GM18520 (cell line): ENCODE measurements around the gene PCDHA1.

Source experiments
- ATAC-seq: cut with Tn5 transposase; IDR thresholded peaks from one replicate; pipeline ENCODE4 v1.9.1; 2021; ENCODE audit not compliant: unreplicated experiment

The PCDHA1 gene

DNA sequence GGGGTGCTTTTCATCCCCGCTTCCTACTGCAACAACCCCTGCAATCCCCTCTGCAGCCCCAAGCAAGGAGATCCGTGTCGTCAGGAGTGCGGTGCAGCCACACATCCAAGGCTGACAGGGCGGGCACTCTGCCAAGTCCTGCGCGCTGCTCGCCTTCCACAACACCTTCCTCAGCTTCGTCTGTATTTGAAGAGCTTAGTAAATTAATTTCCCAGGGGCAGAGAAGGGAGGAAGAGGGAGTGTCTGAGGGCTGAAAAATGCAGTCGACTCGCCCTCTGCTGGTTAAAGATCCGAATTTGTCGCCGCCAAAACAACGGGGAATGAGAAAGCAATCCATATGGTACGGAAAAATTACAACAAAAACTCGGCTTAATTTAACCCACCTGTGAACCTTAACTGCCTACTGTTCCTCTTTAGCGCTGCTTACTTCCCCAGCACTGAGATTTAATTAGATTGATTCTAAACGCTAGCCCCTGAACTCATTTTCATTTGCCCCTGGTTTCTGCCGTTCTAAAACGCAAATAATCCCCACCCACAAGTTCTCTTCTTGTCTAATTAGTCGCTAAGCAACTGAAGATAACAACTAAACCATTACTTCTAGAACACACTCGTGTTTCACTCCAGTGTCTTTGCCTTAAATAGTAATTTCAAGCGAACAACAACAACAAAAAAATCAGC, 254.3 kb downstream of the PCDHA1 start:
- ATAC-seq: no peak

DNA sequence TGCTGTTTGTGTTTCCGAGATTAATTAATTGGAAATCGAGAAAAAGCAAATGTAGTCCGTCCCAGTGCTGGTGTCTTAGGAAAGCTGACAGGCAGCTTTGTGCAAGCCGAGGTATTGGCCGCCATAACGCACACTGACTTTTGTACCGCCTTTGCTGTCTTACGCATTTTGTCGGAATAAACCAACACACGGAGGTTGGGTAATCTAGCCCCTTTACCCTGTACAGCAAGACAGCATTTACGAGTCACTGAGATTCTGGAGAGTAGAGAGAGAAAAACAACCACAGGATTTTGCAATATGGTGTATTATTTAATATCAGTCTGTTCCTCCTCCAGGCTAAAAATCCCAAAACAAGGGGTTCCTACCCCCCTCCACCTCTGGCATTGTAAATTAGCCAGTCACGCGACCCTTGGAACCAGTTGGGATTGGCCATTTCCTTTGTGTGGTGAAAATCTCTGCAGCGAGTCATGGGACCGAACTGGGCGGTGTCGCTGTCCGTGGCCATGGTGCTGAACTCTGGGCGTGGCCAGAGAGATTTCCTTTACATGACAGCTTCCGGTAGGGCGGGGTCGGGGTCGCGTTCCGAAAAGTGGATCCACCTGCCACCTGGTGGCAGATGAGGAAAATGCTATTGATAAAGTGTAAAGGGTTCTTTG, 255.0 kb downstream of the PCDHA1 start:
- no peak for ATAC-seq

DNA sequence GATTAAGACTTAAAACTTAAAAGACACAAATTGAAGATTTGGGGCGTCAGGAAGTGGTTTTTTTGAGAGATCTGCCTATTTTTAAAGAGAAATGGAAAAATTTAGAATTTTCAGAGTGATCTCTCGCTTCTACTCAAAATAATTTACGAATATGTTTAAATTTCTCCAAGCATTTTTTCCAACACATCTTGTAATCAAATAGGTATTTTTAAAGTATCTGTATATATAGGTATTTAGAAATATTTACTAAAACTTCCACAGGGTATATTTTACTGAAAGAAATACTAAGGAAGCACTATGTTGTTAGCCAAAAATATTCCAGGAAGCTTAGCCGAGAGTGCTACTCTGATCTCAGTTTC, 255.5 kb downstream of the PCDHA1 start:
- no peak for ATAC-seq

DNA sequence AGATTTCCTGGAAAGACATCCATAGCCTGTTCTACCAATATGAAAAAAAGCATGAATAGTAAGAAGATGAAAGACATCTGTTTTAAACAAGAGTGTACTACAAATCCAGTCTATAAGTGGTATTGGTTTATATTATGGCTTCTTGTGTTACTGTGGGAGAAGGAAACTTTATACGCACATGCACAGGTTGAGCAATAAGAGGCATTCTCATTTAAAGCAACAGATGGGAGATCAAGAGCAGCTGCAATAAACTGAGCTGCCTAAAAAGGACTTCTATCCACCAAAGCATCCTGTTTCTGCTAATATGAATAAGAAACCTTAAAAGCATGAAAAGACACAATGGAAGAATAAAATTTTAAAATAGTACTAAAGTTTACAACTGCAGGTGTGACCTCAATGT, 256.6 kb downstream of the PCDHA1 start:
- no peak for ATAC-seq

DNA sequence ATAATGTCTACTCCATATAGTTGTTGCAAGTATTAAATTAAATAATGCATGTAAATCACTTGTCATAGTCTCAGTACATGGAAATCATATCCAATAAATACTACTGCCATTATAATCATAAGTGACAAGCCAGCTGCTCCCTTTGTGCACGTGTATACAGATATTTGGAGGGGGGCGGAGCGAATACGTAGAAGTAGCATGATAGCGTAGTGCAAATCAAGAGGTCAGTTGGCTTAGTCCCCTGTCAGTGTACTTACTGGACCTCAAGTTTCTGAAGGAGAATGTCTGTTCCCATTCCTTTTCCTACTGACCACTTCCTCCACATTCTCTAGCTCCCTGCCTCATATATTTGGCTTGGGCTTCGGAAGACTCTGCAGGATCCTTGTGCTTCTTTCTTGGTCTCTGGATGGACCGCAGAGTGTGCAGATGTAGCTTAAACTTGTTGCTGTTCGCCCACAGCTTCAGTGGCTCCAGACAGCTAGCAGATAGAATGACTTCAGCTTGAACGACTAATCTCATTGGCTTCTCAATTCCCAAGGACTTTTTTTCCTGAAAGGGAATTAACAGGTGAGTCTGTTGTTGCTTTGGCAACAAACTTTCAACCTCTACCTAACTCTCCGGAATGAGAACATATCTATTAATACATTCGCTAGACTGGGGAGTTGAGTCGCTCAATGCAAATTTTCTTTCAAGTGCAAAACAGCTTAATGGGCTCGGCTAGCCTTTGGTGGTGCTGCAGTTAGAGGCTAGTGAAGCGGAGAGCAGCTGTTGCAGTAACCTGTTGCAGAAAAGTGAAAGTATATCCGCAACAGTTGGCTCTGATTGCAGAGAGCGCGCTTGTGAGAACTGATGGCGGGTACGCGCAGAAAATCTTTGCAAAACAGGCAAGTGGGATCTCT, 264.9 kb downstream of the PCDHA1 start, which contains the start of gene PCDHB1:
Gene PCDHB1, plus strand, starts transcription at position 753 of the 899 bp plus-strand sequence. Its CDS starts 97 bp downstream, at position 850.
- no peak for ATAC-seq

DNA sequence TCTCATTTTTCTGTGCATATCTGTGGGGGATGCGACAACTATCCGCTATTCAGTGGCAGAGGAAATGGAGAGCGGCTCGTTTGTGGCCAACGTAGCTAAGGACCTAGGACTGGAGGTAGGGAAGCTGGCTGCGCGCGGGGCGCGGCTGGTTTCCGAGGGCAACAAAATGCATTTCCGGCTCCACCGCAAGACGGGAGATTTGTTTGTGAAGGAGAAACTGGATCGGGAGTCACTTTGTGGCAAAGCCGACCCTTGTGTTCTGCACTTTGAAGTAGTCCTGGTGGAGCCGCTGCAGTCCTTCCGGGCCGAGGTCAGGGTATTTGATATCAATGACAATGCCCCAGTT, 265.6 kb downstream of the PCDHA1 start:
- ATAC-seq: no peak
